Hepatocyte (in vitro differentiated cells): Measurements from ENCODE around the gene FKBP14. TPM values are rescaled to one million over a fixed set of nuclear protein-coding genes. Genes with fewer than 3 reads are reported as not detected.

Experiments
- DNase-seq: peaks from one replicate; pipeline ENCODE4 v3.0.0-alpha.2; 2016; ENCODE audit warnings: low spot score
- H2AFZ ChIP-seq: fragments of 200-600 bp; sonication (generic); 2 replicates; pipeline ENCODE4 v1.6.0; 2016; ENCODE audit warnings: antibody characterized with exemption, mild to moderate bottlenecking
- H3K27ac ChIP-seq: fragments of 200-600 bp; sonication (generic); 2 replicates; pipeline ENCODE4 v1.5.1; 2016; ENCODE audit warnings: mild to moderate bottlenecking
- H3K27me3 ChIP-seq: fragments of 200-600 bp; sonication (generic); 2 replicates; pipeline ENCODE4 v1.6.1; 2016
- H3K36me3 ChIP-seq: fragments of 200-600 bp; sonication (generic); replicated peaks from 2 replicates; pipeline ENCODE4 v1.5.1; 2016; ENCODE audit warnings: low read depth; ENCODE audit not compliant: insufficient read depth
- H3K4me1 ChIP-seq: fragments of 200-600 bp; sonication (generic); 2 replicates; pipeline ENCODE4 v1.5.1; 2016; ENCODE audit warnings: mild to moderate bottlenecking, moderate library complexity; ENCODE audit not compliant: insufficient read depth
- H3K4me2 ChIP-seq: fragments of 200-600 bp; sonication (generic); 2 replicates; pipeline ENCODE4 v1.6.0; 2016
- H3K4me3 ChIP-seq: fragments of 200-600 bp; sonication (generic); 2 replicates; pipeline ENCODE4 v1.5.1; 2016; ENCODE audit warnings: mild to moderate bottlenecking
- H3K79me2 ChIP-seq: fragments of 200-600 bp; sonication (generic); 2 replicates; pipeline ENCODE4 v1.6.0; 2017; ENCODE audit warnings: mild to moderate bottlenecking
- H3K9me2 ChIP-seq: fragments of 200-600 bp; sonication (generic); replicated peaks from 2 replicates; pipeline ENCODE4 v1.6.0; 2017; ENCODE audit warnings: mild to moderate bottlenecking; ENCODE audit not compliant: insufficient read depth
- H3K9me3 ChIP-seq: fragments of 200-600 bp; sonication (generic); 2 replicates; pipeline ENCODE4 v1.5.1; 2016; ENCODE audit warnings: low read depth, mild to moderate bottlenecking
- H4K20me1 ChIP-seq: fragments of 200-600 bp; sonication (generic); 2 replicates; pipeline ENCODE4 v1.6.0; 2016; ENCODE audit warnings: mild to moderate bottlenecking; ENCODE audit not compliant: insufficient read depth, poor library complexity, severe bottlenecking
- CTCF ChIP-seq: fragments of 200-600 bp; sonication (generic); IDR thresholded peaks from 2 replicates; pipeline ENCODE4 v1.5.1; 2016; ENCODE audit warnings: antibody characterized with exemption, mild to moderate bottlenecking; ENCODE audit not compliant: poor library complexity
- EZH2 ChIP-seq: fragments of 200-600 bp; sonication (generic); IDR thresholded peaks from 2 replicates; pipeline ENCODE4 v1.6.1; 2016; ENCODE audit warnings: antibody characterized with exemption, mild to moderate bottlenecking, borderline replicate concordance
- EZH2phosphoT487 ChIP-seq: fragments of 200-600 bp; sonication (generic); IDR thresholded peaks from one replicate; pipeline ENCODE4 v1.6.1; 2018; ENCODE audit warnings: antibody characterized with exemption, mild to moderate bottlenecking, low read depth, moderate library complexity; ENCODE audit not compliant: unreplicated experiment, severe bottlenecking
- WGBS: methylation state at CpG from one replicate; pipeline ENCODE4 v1.1.6; 2016; ENCODE audit warnings: low lambda C conversion rate; ENCODE audit errors: missing lambda C conversion rate; 5-methylcytosine and 5-hydroxymethylcytosine counted together
- polyA plus RNA-seq: library from polyadenylated mRNA; unstranded; fragments of >200 nt; fragmentation: Nextera tagmentation; extraction: Ambion mirVana; gene quantifications from 2 replicates; pipeline ENCODE4 v1.2.1, GENCODE V29; 2016
- total RNA-seq: library from RNA; depleted of rRNA; stranded (reverse); fragments of >200 nt; gene quantifications from 2 replicates; pipeline ENCODE4 v1.2.3, GENCODE V29; 2014

Gene FKBP14
- total and polyA plus RNA-seq, 2 experiments from 2014 or later, result 36.5 to 45.4 TPM

DNA sequence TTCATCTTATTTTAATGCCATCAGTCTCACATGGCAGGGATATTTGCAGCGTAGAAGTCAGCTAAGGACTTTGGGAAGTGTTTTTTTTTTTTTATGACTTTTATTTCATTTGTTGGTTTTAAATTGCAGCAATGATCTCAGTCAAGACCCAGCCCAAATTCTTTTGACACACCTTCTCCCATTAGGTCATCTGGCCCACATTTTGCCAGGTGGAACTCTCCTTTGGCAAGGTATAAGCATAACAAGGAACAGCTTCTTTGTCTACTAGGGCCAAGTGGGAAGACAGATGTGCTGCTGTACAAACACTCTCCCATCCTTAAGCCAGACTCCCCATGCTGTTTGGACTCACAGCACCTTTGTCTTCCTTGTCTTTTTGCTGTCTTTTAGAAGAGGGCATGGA, 43.5 kb upstream of the FKBP14 start:
- H3K27me3 ChIP-seq, result no peaks in the 10 kb centered on the region
- no peak overlapping the region for H3K4me3 ChIP-seq
- no peak for DNase-seq
- H3K4me2 ChIP-seq, result no peak overlapping the region
- H4K20me1 ChIP-seq, result no peaks in the 10 kb centered on the region
- no peaks in the 10 kb centered on the region for H3K36me3 ChIP-seq
- WGBS, result 39% methylated on average over 1 of the region's 1 CpG
- H3K79me2 ChIP-seq, result no peaks in the 10 kb centered on the region
- no peaks in the 10 kb centered on the region for H3K4me1 ChIP-seq
- TF ChIP-seq CTCF (no peak), EZH2 (no peak), EZH2phosphoT487 (no peak)
- H3K27ac ChIP-seq, result no peak overlapping the region
- no peaks in the 10 kb centered on the region for H3K9me2 ChIP-seq
- no peaks in the 10 kb centered on the region for H3K9me3 ChIP-seq
- H2AFZ ChIP-seq, result no peak overlapping the region

GRCh38 chr7:30069096-30069867, 42.8 kb upstream of the FKBP14 start:
- H3K79me2 ChIP-seq, result no peaks in the 10 kb centered on the region
- H3K27ac ChIP-seq, result no peak overlapping the region
- TF ChIP-seq EZH2 (no peak), EZH2phosphoT487 (no peak), CTCF (no peak)
- no peak overlapping the region for H2AFZ ChIP-seq
- H4K20me1 ChIP-seq, result no peaks in the 10 kb centered on the region
- no peaks in the 10 kb centered on the region for H3K4me1 ChIP-seq
- 80% methylated on average over 5 of the region's 5 CpGs for WGBS
- no peak for DNase-seq
- H3K36me3 ChIP-seq, result no peaks in the 10 kb centered on the region
- no peak overlapping the region for H3K4me3 ChIP-seq
- H3K4me2 ChIP-seq, result no peak overlapping the region
- no peaks in the 10 kb centered on the region for H3K9me2 ChIP-seq
- H3K9me3 ChIP-seq, result no peaks in the 10 kb centered on the region
- H3K27me3 ChIP-seq, result no peaks in the 10 kb centered on the region

- H3K4me3 ChIP-seq, result no peak overlapping the region
- H3K36me3 ChIP-seq, result no peaks in the 10 kb centered on the region
- H3K79me2 ChIP-seq, result no peaks in the 10 kb centered on the region
- H3K9me2 ChIP-seq, result no peaks in the 10 kb centered on the region
- DNase-seq, result no peak
- H4K20me1 ChIP-seq, result no peaks in the 10 kb centered on the region
- H3K4me1 ChIP-seq, result no peaks in the 10 kb centered on the region
- H3K27me3 ChIP-seq, result no peaks in the 10 kb centered on the region
- no peak for TF ChIP-seq CTCF
- TF ChIP-seq EZH2phosphoT487, result no peak
- no peak for TF ChIP-seq EZH2
- H2AFZ ChIP-seq, result no peak overlapping the region
- no peak overlapping the region for H3K27ac ChIP-seq
- H3K9me3 ChIP-seq, result no peaks in the 10 kb centered on the region
- no peak overlapping the region for H3K4me2 ChIP-seq
These were observed 41.6 kb upstream of the FKBP14 start for GRCh38 chr7:30068117-30068516.
